ENCODE results near the gene TMEM44.

Gene TMEM44

DNA sequence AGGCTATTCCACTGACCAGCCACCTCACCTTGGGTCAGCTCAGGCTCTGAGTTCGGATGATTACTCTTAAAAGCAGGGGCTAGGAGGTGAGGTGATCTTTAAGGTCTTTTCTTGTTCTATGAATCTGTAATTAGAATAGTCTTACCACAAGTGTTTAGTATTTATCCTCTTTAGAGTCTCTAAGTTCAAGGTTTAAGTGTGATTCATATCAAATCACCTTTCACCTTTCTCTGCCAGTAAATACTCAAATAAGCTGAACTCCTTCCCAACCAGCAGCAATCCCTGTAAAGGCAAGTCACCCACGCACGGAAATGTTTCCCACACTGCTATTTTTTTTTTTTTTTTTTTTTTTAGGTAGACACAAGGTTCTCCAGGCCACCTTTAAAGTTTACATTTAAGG, 14.5 kb upstream of the TMEM44 start:
- TF ChIP-seq CTCF (IDR thresholded peaks at IDR 0.05; ENCODE audit: borderline replicate concordance, insufficient read depth, low read depth, low read length): no peak
- no peak overlapping the region for H3K4me3 ChIP-seq (ENCODE audit: low read depth, low read length)

DNA sequence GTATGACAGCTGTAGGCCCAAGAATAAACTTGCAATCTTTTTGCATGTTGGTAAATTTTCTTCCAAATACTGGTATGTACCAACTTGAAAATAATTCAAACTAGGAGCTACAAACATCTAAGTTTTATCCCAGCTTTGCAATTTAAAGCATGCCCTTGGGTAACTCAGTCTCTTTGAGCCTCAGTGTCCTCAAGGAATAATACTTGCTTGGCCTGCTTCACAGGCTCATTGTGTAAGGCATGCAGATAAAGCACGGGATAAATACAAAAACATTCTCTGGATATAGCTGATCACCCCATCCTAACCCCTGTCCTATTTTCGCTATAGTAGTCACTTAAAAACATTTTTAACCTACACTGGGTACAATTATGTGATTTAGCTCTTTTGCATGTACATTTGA, 9.6 kb upstream of the TMEM44 start:
- TF ChIP-seq CTCF (IDR thresholded peaks at IDR 0.05; ENCODE audit: borderline replicate concordance, insufficient read depth, low read depth, low read length): no peak
- no peak overlapping the region for H3K4me3 ChIP-seq (ENCODE audit: low read depth, low read length)

- no peak overlapping the region for H3K4me3 ChIP-seq (ENCODE audit: low read depth, low read length)
- peak; percentile 40; the same call in 1 of the 2 replicates for TF ChIP-seq CTCF (IDR thresholded peaks at IDR 0.05; ENCODE audit: borderline replicate concordance, insufficient read depth, low read depth, low read length)
These were observed 7.6 kb upstream of the TMEM44 start for GRCh38 chr3:194640829-194641228.

- H3K4me3 ChIP-seq (ENCODE audit: low read depth, low read length): no peak overlapping the region
- no peak for TF ChIP-seq CTCF (IDR thresholded peaks at IDR 0.05; ENCODE audit: borderline replicate concordance, insufficient read depth, low read depth, low read length)
These were observed 5.9 kb upstream of the TMEM44 start for GRCh38 chr3:194638991-194639605.

DNA sequence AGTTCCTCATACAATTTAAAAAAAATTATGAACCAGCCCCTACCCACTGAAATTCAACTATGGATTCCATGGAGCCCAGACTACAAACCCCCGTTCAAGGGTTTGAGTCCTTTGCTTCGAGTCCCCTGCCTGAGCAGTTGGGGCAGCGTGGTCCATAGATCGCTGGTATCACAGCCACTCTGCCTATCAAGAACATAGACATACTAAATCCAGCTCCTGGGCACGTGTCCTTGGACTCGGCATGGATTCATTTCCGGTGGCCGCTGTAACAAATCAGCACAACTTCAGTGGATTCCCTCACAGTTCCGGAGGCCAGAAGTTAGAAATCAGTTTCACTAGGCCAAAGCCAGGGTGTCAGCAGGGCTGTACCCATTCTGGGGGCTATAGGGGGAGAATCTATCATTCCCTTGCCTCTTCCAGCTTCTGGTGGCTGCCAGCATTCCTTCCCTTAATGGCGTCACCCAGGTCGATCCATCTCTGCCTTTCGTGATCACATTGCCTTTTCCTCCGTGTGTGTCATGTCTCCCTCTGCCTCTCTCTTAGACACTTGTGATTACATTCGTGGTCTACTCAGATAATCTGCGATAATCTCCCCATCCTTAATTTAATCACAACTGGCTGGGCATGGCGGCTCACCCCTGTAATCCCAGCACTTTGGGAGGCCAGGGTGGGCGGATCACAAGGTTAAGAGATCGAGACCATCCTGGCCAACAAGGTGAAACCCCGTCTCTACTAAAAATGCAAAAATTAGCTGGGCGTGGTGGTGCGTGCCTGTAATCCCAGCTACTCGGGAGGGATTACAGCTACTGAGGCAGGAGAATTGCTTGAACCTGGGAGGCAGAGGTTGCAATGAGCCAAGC, 4.6 kb upstream of the TMEM44 start:
- no peak overlapping the region for H3K4me3 ChIP-seq (ENCODE audit: low read depth, low read length)
- TF ChIP-seq CTCF (IDR thresholded peaks at IDR 0.05; ENCODE audit: borderline replicate concordance, insufficient read depth, low read depth, low read length): no peak

- H3K4me3 ChIP-seq (ENCODE audit: low read depth, low read length): no peak overlapping the region
- TF ChIP-seq CTCF (IDR thresholded peaks at IDR 0.05; ENCODE audit: borderline replicate concordance, insufficient read depth, low read depth, low read length): no peak
These were observed 3.8 kb upstream of the TMEM44 start for GRCh38 chr3:194637066-194637465.
